ENCODE data around the gene RPL41. TPM values are rescaled to one million over a fixed set of nuclear protein-coding genes. Genes with fewer than 3 reads are reported as not detected.
A peak's percentile ranks its signal among the peaks of the same experiment; 100 is the strongest.

Gene RPL41
- total RNA-seq, 1 experiment from 2014 or later, result 4,637 TPM

DNA sequence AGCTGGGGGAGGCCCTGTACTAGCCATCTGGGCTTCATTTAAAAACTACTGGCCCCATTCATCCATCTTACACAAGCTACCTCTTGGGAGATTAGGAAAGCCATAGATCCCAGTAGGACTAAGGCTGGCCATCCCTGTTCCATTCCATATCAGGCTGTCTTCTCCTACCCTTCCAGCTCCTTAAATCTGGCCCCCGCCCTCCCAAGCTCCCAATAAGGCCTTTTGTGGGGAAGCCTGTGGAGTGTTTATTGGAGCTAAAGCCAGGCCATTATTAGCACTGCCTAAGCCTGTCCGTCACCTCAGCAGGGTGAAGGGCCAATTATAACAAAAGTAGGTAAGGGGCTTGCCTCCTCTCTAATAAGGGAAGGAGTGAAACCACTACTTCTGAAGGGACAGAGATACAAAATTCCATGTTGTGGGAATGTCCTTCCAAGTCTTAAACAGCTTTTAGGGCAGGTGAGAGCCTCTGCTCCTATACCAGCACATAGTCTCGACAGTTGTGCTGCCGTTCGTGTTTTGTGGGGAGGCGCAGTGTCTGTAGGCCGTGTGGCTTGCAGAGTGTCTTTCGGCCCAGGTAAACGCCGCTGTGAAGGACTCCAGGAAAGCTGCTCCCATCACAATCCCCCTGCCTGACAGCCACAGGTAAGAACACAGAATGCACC is 45.4 kb downstream of the RPL41 start:
- Mint-ChIP-seq H3K27ac (peak overlapping the region in 2 of 3 experiments; percentile 79 to 93; a peak in 3 of 7 replicates), H3K4me3 (peak overlapping the region; percentile 68 to 96; a peak in 2 of 5 replicates), H3K36me3 (ENCODE audit: insufficient read depth in 1 of 3, low read depth in 3 of 3) (peaks cover 61 to 84% (median 77%) of the 10 kb centered on the region in 3 experiments), H3K4me1 (peaks cover 46 to 60% of the 10 kb centered on the region in 2 experiments), H3K27me3 (ENCODE audit: low read depth) (peaks cover 11% of the 10 kb centered on the region), H3K9me3 (peaks cover 0 to 4% of the 10 kb centered on the region in 2 experiments; a peak in 3 of 5 replicates)
- Histone ChIP-seq H3T11ph (ENCODE audit: low read length) (no peak overlapping the region), H3K4ac (ENCODE audit: low read depth, low read length) (no peak overlapping the region), H4K5ac (ENCODE audit: insufficient read length, low read depth, low read length) (no peak overlapping the region), H3K79me2 (ENCODE audit: insufficient read depth, low read length) (peaks cover 3% of the 10 kb centered on the region; the same call in 1 of the 2 replicates), H4K91ac (ENCODE audit: insufficient read length, low read depth, low read length) (no peak overlapping the region), H4K20me1 (ENCODE audit: control insufficient read depth, insufficient read depth, insufficient read length) (no peaks in the 10 kb centered on the region), H3K27me3 (ENCODE audit: insufficient read depth, low read length) (no peaks in the 10 kb centered on the region), H2BK120ac (ENCODE audit: low read depth, low read length, poor library complexity, severe bottlenecking) (no peak overlapping the region), H2BK5ac (ENCODE audit: insufficient read length, low read length) (no peak overlapping the region), H3K79me1 (ENCODE audit: insufficient read depth, low read depth, low read length, poor library complexity, severe bottlenecking) (peaks cover 2% of the 10 kb centered on the region), H3K4me1 (ENCODE audit: insufficient read depth, low read length) (peaks cover 5% of the 10 kb centered on the region; the same call in 1 of the 2 replicates), H3K56ac (ENCODE audit: insufficient read length, low read depth, low read length) (no peak overlapping the region), H3K23ac (ENCODE audit: insufficient read length, low read depth, low read length) (no peak overlapping the region), H3K18ac (ENCODE audit: insufficient read length, low read depth, low read length) (no peak overlapping the region), H2AK5ac (ENCODE audit: insufficient read length, low read length) (no peak overlapping the region), H2BK20ac (ENCODE audit: low read depth, low read length, poor library complexity, severe bottlenecking) (no peak overlapping the region), H3K4me2 (ENCODE audit: insufficient read depth, insufficient read length, low read length) (no peak overlapping the region), H2AFZ (ENCODE audit: low read length) (no peak overlapping the region), H3K23me2 (ENCODE audit: insufficient read length, low read depth, low read length, poor library complexity, severe bottlenecking) (peaks cover 15% of the 10 kb centered on the region), H2BK12ac (ENCODE audit: insufficient read length, low read depth, low read length) (no peak overlapping the region), H2BK15ac (ENCODE audit: low read depth, low read length) (no peak overlapping the region), H3K9me3 (ENCODE audit: control insufficient read depth, low read depth, low read length) (no peaks in the 10 kb centered on the region), H3K9ac (ENCODE audit: extremely low read depth, insufficient read length, low read length) (no peak overlapping the region), H4K8ac (replicated peaks; ENCODE audit: insufficient read length, low read depth, low read length) (no peak overlapping the region), H3K27ac (ENCODE audit: insufficient read length, low read depth, low read length) (peak overlapping the region; percentile 10), H3K14ac (ENCODE audit: insufficient read depth, low read length) (no peak overlapping the region)
- no CpG with 5 or more reads among the region's 10 CpGs for whole genome bisulfite sequencing (ENCODE audit: extremely low coverage, insufficient read length, low lambda C conversion rate)
- TF ChIP-seq, protein P1, sequence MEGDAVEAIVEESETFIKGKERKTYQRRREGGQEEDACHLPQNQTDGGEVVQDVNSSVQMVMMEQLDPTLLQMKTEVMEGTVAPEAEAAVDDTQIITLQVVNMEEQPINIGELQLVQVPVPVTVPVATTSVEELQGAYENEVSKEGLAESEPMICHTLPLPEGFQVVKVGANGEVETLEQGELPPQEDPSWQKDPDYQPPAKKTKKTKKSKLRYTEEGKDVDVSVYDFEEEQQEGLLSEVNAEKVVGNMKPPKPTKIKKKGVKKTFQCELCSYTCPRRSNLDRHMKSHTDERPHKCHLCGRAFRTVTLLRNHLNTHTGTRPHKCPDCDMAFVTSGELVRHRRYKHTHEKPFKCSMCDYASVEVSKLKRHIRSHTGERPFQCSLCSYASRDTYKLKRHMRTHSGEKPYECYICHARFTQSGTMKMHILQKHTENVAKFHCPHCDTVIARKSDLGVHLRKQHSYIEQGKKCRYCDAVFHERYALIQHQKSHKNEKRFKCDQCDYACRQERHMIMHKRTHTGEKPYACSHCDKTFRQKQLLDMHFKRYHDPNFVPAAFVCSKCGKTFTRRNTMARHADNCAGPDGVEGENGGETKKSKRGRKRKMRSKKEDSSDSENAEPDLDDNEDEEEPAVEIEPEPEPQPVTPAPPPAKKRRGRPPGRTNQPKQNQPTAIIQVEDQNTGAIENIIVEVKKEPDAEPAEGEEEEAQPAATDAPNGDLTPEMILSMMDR (conservative IDR thresholded peaks at IDR 0.05), result no peak
- no peak for DNase-seq
